Fibroblast of skin of left quadriceps (primary cell): Measurements from ENCODE around the gene DOLK.

Experiments used
- DNase-seq, 2 experiments: peaks; one replicate each; pipeline ENCODE4 v3.0.0-alpha.2; 2013; ENCODE audit warnings: low read depth in 2 of 2

The DOLK gene

DNA sequence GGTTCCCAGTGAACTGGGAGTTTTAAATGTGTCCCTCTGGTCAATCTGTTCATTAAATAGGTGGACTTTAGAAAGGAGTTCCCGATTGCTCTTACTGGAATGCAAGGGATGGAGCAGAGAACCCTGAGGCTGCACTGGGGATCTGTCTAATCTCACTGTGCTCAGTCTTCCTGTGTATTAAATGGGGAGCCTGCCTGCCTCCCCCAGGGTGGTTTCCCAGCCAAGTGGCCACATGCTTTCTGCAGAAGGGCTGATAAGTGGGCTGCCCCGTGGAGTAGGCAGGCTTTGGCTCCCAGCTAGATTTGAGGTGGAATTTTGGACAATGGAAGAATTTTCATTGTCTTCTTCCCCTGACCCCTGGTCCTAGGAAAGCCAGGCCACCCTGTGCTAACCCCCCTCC lies 40.7 kb downstream of the DOLK start:
- no peak for DNase-seq

DNA sequence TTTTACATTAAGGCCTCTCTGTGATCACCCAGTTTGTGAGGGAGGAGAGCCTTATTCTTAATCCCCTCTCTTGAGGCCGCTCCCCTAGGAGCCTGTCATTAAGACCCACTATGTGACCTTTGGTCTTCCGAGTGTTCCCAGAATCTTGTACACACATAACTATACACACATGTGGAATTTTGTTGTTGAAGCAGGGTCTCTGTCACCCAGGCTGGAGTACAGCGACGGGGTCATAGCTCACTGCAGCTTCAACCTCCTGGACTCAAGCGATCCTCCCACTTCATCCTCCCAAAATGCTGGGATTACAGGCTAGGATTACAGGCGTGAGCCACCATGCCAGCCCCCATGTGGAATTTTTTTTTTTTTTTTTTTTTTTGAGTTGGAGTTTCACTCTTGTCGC lies 41.4 kb downstream of the DOLK start:
- DNase-seq, result no peak

DNA sequence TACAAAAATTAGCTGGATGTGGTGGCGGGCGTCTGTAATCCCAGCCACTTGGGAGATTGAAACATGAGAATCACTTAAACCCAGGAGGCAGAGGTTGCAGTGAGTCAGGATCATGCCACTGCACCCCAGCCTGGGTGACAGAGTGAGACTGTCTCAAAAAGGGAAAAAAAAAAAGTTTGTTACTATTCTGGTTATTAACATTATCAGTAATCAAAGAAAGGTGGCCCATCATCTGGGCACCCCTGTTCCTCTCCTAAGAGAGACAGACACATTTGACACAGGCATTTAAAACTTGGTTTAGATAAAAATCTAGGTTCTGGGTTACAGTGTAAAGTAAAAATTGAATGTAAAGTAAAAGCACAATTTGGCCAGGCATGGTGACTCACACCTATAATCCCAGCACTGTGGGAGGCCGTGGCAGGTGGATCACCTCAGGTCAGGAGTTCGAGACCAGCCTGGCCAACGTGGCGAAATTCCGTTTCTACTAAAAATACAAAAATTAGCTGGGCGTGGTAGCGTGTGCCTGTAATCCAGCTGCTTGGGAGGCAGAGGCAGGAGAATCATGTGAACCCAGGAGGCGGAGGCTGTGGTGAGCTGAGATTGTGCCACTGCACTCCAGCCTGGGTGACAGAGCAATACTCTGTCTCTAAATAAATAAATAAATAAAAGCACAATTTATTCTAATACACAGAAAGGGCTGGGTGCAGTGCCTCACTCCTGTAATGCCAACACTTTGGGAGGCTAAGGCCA lies 43.4 kb downstream of the DOLK start:
- no peak for DNase-seq

DNA sequence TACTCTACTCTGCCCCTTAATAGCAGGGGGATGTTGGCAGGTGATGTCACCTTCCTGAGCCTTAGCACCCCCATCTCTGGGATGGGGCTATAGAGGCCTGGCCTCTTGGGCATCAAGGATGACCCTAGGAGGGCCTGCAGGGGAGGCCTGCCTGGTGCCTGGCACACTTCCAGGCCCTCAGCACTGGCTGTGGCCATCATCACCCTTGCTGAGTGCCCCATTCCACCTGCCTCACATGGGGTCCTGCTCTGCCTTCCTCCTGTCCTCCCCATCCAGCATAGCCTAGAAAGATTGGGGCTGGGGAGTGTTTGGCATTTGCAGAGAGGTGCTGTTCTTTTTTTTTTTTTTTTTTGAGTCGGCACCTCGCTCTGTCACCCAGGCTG lies 44.3 kb downstream of the DOLK start:
- no peak for DNase-seq

DNA sequence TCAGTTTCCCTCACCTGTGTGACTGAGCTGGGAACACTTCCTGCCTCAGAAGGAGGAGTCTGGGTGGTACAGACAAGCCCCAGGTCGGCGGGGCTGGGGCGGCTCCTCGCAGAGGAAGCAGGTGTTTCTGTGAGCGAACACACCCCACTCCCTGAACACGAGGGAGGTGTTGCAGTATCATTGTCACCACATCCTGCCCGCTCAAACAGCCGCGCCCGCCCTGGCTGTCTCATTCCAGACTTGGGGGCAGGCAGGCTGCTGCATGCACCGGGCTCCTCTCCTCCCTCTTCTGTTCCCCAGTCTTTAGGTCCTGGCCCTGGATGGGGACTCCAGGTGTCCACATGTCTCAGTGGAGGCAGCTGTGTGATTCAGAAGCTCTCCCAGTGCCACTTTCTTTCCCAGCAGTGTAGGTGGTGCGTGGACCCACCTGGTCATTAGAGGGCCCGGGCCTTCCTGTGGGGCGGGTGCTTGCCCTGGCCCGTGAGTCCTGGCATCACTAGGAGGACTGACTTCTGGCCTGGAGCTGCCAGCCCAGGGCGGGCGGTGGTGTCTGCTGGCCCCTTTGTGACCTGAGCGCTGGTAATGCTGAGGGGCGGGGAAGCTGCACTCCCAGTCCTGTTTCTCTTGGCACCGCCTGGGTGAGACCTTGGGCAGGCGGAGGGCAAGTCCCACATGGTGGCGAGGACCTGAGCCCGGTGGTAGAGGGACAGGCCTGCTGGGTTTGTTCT lies 44.9 kb downstream of the DOLK start:
- no peak for DNase-seq

DNA sequence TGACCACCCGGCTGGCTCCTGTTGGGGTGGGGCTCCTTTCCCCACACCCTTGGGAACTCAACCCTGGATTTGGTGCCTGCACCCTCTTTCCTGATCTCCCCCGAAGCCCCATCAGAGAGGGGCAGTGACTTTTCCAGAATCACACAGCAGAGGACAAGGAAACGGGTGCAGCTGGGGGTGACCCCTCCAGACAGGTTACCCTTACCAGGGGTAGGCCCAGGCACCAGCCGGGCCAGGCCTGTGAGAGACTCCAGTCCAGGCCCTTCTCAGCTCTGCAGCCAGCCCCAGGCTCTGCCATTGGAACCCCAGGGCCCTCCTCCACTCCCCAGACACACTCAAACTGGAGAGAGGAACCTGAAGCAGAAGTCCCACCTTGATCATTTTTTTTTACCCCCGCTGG lies 45.6 kb downstream of the DOLK start:
- DNase-seq, result no peak

DNA sequence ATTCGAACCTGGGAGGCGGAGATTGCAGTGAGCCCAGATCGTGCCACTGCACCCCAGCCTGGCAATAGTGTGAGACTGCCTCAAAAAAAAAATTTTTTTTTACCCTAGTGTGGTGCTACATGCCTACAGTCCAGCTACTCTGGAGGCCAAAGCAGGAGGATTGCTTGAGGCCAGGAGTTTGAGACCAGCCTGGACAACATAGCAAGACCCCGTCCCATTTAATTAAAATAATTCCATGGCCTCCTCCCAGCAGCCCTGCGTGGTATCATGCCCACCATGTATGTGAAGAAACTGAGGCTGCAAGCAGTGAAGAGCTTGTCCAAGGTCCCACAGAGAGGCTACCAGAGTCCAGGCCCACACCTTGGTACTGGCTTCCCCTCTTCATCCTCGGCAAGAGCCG lies 46.0 kb downstream of the DOLK start:
- no peak for DNase-seq

DNA sequence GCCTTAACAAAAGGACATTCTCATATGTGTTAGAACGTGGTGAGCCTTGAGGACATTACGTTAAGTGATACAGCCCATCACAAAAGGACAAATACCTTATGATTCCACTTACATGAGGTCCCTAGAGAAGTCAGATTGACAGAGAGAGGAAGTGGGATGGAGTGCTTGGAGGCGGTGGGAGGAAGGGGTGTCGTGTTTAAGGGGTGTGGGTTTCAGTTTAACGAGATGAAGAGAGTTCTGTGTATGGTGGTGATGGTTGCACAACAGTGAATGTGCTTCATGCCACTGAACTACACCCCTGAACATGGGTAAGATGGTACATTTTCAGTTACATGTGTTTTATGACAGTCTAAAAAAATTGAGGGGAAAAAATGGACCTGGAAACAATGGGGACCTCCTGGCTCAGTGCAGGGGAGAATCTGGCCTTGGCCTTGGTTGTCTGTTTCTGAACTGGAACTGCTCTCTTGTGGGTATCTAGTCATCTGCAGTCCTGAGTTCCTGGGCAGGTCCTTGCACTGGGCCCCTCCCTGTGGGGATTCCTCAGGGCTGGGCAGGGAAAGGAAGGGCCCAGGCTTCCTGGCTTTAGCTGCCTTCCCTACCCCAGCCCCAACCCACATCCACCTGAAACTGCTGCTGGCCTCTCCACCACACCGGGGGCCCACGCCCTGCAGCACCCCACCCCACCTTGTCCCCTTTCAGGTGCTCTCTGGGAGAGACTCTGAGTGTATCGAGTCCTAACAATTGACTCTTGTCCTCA lies 47.7 kb downstream of the DOLK start:
- no peak for DNase-seq

DNA sequence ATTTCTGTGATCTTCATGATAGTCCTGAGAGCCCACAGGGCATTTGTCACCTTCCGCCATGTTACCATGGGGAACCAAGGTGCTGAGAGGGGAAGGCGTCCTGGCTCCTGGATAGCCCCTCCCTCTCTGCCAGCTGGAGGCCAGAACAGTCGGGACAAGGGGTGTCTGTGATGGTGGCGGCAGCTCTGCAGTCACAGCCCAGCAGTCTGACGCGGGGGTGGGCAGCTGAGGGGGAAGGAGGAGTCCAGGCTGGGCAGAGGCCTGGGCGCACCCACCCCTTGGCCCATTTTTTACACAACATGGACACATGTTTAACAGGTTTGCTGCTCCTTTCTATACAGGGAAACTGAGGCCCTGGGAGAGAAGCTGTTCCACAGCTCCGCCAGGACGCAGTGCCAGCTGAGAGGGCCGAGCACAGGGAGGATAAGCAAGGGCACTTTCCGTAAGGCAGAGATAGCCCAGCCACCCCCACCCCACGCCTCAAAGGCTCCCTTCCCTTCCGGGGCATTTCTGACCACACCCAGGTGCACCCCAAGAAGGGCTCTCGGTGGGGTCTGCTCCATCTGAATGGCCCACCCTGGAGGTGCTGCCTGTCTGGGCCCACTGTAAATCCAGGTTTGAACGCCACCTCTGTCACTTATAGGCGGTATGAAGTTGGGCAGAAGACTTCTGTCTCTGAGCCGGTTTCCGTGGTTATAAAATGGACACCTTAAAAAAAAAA lies 48.4 kb downstream of the DOLK start:
- DNase-seq, result no peak

DNA sequence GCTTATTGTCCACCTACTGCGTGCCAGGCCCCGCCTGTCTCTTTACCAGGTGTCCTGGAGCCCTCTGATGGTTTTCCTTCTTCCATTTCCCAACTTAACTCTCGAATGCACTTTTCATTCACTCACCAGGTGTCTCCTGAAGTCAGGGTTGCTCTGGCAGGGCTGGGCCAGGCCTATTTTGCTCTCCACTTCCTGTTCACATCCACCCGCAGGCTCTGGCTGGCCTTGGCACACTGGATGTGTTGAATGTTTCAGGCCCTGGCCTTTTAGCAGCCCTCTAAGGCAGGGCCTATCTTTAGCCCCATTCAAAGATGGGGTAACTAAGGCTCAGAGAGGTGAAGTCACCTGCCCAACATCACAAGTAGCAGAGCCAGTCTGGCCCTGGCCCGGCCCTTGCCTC lies 49.0 kb downstream of the DOLK start:
- DNase-seq, result no peak

DNA sequence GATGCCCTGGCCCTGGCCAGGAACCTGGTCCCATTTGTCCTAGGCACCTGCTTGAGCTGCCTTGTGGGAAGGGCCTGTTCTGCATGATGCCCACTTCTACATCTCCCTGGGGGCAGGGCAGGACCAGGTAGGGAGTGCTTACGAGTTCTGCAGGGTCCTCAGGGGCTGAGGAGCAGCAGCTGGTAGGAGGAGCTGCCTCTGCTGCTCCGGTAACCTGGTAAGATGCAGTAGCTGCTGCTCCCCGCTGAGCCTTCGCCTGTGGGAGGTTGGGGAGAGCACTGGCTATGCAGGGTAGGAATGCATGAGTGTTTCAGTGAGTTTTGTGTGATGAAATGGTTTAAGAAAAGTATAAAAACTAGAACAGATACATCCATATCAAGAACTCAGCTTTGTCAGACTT lies 51.8 kb downstream of the DOLK start:
- DNase-seq, result no peak
